Testis (tissue), 3 donors: Measurements from ENCODE around the gene GLRA1. TPM values are rescaled to one million over a fixed set of nuclear protein-coding genes. Genes with fewer than 3 reads are reported as not detected.

ENCODE experiments used
- DNase-seq: peaks from one replicate; pipeline ENCODE4 v3.0.0-alpha.2; 2019
- H3K27ac ChIP-seq, 2 donors: fragments of 200-600 bp; sonication (generic); one replicate each; pipeline ENCODE4 v1.5.1; 2019
- H3K27me3 ChIP-seq: fragments of 200-600 bp; sonication (generic); one replicate; pipeline ENCODE4 v1.5.1; 2019
- H3K36me3 ChIP-seq: fragments of 200-600 bp; sonication (generic); one replicate; pipeline ENCODE4 v1.5.1; 2017; ENCODE audit warnings: low read depth; ENCODE audit errors: missing control alignments
- H3K4me1 ChIP-seq: fragments of 200-600 bp; sonication (generic); one replicate; pipeline ENCODE4 v1.5.1; 2019
- H3K4me3 ChIP-seq, 2 donors: fragments of 200-600 bp; sonication (generic); one replicate each; pipeline ENCODE4 v1.5.1; 2017 to 2019
- H3K9me3 ChIP-seq: fragments of 200-600 bp; sonication (generic); one replicate; pipeline ENCODE4 v1.5.1; 2017
- CTCF ChIP-seq, 3 experiments: fragments of 450-650 bp in 2 of 3; fragments of 200-600 bp in 1 of 3; sonication (generic) in 1 of 3; IDR thresholded peaks; one replicate each; pipeline ENCODE4 v1.5.1; 2016 to 2019; ENCODE audit warnings: antibody characterized with exemption in 3 of 3, mild to moderate bottlenecking in 2 of 3, moderate library complexity in 1 of 3
- POLR2A ChIP-seq: fragments of 450-650 bp; IDR thresholded peaks from one replicate; pipeline ENCODE4 v1.6.1; 2017; ENCODE audit warnings: antibody characterized with exemption, mild to moderate bottlenecking, moderate library complexity
- WGBS, 2 donors: methylation state at CpG; one replicate each; pipeline ENCODE4 v1.1.5; 2018; 5-methylcytosine and 5-hydroxymethylcytosine counted together
- intact Hi-C: fragments of 100-400 bp; cut with DNase I; formaldehyde crosslinking; loops from one replicate; pipeline ENCODE4 v1.15.1; 2023; ENCODE audit warnings: low total_unique reads
- polyA plus RNA-seq: library from polyadenylated mRNA; stranded (reverse); fragments of 350-450 nt; fragmentation: Illumina TruSeq; extraction: RNeasy Lipid Tissue Mini Kit (QIAGEN cat#74804); gene quantifications from one replicate; pipeline ENCODE4 v1.2.3, GENCODE V29; 2014; ENCODE audit warnings: low read depth, low replicate concordance; ENCODE audit not compliant: insufficient read depth
- total RNA-seq, 2 donors: library from RNA; depleted of rRNA; stranded (reverse); fragments of >200 nt; gene quantifications; one replicate each; pipeline ENCODE4 v1.2.3, GENCODE V29; 2016

Gene GLRA1
- total and polyA plus RNA-seq, 3 donors from 2014 or later: not detected

GRCh38 chr5:151937851-151938250 is 13.2 kb upstream of the GLRA1 start:
- no peak for DNase-seq
- Histone ChIP-seq H3K27ac (no peak overlapping the region), H3K4me1 (no peaks in the 10 kb centered on the region), H3K9me3 (no peaks in the 10 kb centered on the region), H3K36me3 (no peaks in the 10 kb centered on the region), H3K4me3 (no peak overlapping the region), H3K27me3 (no peaks in the 10 kb centered on the region)
- intact Hi-C loops: no loop called here
- TF ChIP-seq POLR2A: no peak
- TF ChIP-seq CTCF (IDR thresholded peaks at IDR 0.05): no peak

GRCh38 chr5:151935135-151935695 is 10.6 kb upstream of the GLRA1 start:
- Histone ChIP-seq H3K36me3 (no peaks in the 10 kb centered on the region), H3K27me3 (no peaks in the 10 kb centered on the region), H3K4me3 (no peak overlapping the region), H3K27ac (no peak overlapping the region), H3K4me1 (no peaks in the 10 kb centered on the region), H3K9me3 (no peaks in the 10 kb centered on the region)
- intact Hi-C loops: no loop called here
- no peak for TF ChIP-seq CTCF (IDR thresholded peaks at IDR 0.05)
- TF ChIP-seq POLR2A: no peak
- WGBS, 2 donors: 56 to 59% methylated on average over 3 of the region's 3 CpGs
- DNase-seq: no peak

GRCh38 chr5:151931260-151931659 is 6.6 kb upstream of the GLRA1 start:
- Histone ChIP-seq H3K4me1 (no peaks in the 10 kb centered on the region), H3K4me3 (no peak overlapping the region), H3K9me3 (no peaks in the 10 kb centered on the region), H3K36me3 (no peaks in the 10 kb centered on the region), H3K27ac (no peak overlapping the region), H3K27me3 (no peaks in the 10 kb centered on the region)
- DNase-seq: no peak
- intact Hi-C loops: no loop called here
- TF ChIP-seq POLR2A (no peak), CTCF (IDR thresholded peaks at IDR 0.05) (no peak)
- 68 to 74% methylated on average over 2 of the region's 2 CpGs for WGBS, 2 donors

GRCh38 chr5:151926188-151926587 is 1.5 kb upstream of the GLRA1 start:
- Histone ChIP-seq H3K36me3 (no peaks in the 10 kb centered on the region), H3K9me3 (no peaks in the 10 kb centered on the region), H3K4me3 (no peak overlapping the region), H3K27ac (no peak overlapping the region), H3K27me3 (no peaks in the 10 kb centered on the region), H3K4me1 (no peaks in the 10 kb centered on the region)
- TF ChIP-seq CTCF (IDR thresholded peaks at IDR 0.05) (no peak), POLR2A (no peak)
- intact Hi-C loops: no loop called here
- no peak for DNase-seq
- WGBS, 2 donors: 27 to 38% methylated on average over 3 of the region's 3 CpGs

GRCh38 chr5:151925340-151925739 is 689 bp upstream of the GLRA1 start:
- TF ChIP-seq CTCF (IDR thresholded peaks at IDR 0.05) (no peak), POLR2A (no peak)
- no peaks in the 10 kb centered on the region for H3K4me1 ChIP-seq
- no peak overlapping the region for H3K4me3 ChIP-seq
- no peaks in the 10 kb centered on the region for H3K9me3 ChIP-seq
- no peaks in the 10 kb centered on the region for H3K36me3 ChIP-seq
- H3K27ac ChIP-seq: no peak overlapping the region
- no peaks in the 10 kb centered on the region for H3K27me3 ChIP-seq
- 10 to 11% methylated on average over 14 to 16 of the region's 16 CpGs for WGBS, 2 donors
- no peak for DNase-seq
- intact Hi-C loops: no loop called here
